HepG2 (cell line): Measurements from ENCODE around the gene GJB5. TPM values are rescaled to one million over a fixed set of nuclear protein-coding genes. Genes with fewer than 3 reads are reported as not detected.

Experiments used
- ATAC-seq: fragments of 200-7000 bp; cut with Tn5 transposase; 3 replicates; pipeline ENCODE4 v1.9.1; 2020; ENCODE audit warnings: mild to moderate bottlenecking, moderate library complexity
- BruUV-seq: library from RNA; stranded (reverse); fragments of 400-500 nt; replicated peaks from 2 replicates; lab custom pipeline; 2021; lab: Mats Ljungman, UMichigan
- CTCF ChIA-PET: fragments of 300-600 bp; formaldehyde crosslinking; extraction: SDS; loops from one replicate; lab custom pipeline; 2021; ENCODE audit warnings: low total read pairs, inconsistent platforms, low intra/inter-chr PET ratio; lab: Yijun Ruan, JAX
- POLR2A ChIA-PET: fragments of 350-600 bp; sonication (Branson Sonifier 250); formaldehyde crosslinking; loops from one replicate; lab custom pipeline; 2020; ENCODE audit warnings: antibody characterized with exemption, inconsistent platforms; lab: Yijun Ruan, JAX
- DNase-seq: peaks from one replicate; pipeline ENCODE4 v3.0.0-alpha.2; 2015; ENCODE audit warnings: low spot score
- FAIRE-seq: peaks from 3 replicates; lab custom pipeline; 2011; peaks lifted over from hg19 to GRCh38; lab: Jason Lieb, UNC
- H2AFZ ChIP-seq: one replicate; pipeline ENCODE4 v1.6.1; 2011; ENCODE audit warnings: low read length, inconsistent platforms
- H3K27ac ChIP-seq: fragments of 300-600 bp; 3 replicates; pipeline ENCODE4 v1.8.0; 2011; ENCODE audit warnings: mixed run types, mild to moderate bottlenecking, mixed read lengths, low read length, inconsistent platforms; ENCODE audit not compliant: insufficient read depth; ENCODE audit errors: extremely low read length
- H3K27me3 ChIP-seq, 2 experiments: fragments of 200-600 bp in 1 of 2; 2 replicates in 1 of 2; 3 replicates in 1 of 2; pipeline versions ENCODE4 v1.6.0 to v1.8.0; 2011; ENCODE audit warnings: low read length in 2 of 2, mild to moderate bottlenecking in 2 of 2, moderate library complexity in 2 of 2, inconsistent platforms in 1 of 2; ENCODE audit not compliant: insufficient read depth in 2 of 2, control insufficient read depth in 1 of 2
- H3K36me3 ChIP-seq, 2 experiments: fragments of 200-600 bp in 1 of 2; replicated peaks in 1 of 2; 2 replicates in 1 of 2; 3 replicates in 1 of 2; pipeline versions ENCODE4 v1.5.1 to v1.8.0; 2011; ENCODE audit warnings: low read length in 2 of 2, inconsistent platforms in 1 of 2; ENCODE audit not compliant: insufficient read depth in 2 of 2, control insufficient read depth in 1 of 2
- H3K4me1 ChIP-seq: 2 replicates; pipeline ENCODE4 v1.5.1; 2012; ENCODE audit warnings: low read length, inconsistent platforms; ENCODE audit not compliant: insufficient read depth
- H3K4me2 ChIP-seq: 2 replicates; pipeline ENCODE4 v1.6.0; 2011; ENCODE audit warnings: low read depth, low read length, inconsistent platforms
- H3K4me3 ChIP-seq, 3 experiments: fragments of 200-600 bp in 1 of 3; sonication (generic), shearing (Covaris generic) in 1 of 3; replicated peaks in 1 of 3; 2 replicates each; pipeline ENCODE4 v1.5.1; 2011 to 2016; ENCODE audit warnings: low read length in 3 of 3, inconsistent platforms in 2 of 3, low read depth in 2 of 3, mild to moderate bottlenecking in 2 of 3, control low read depth in 1 of 3, mixed read lengths in 1 of 3; ENCODE audit not compliant: insufficient read depth in 1 of 3
- H3K79me2 ChIP-seq: one replicate; pipeline ENCODE4 v1.6.1; 2011; ENCODE audit warnings: low read length, inconsistent platforms; ENCODE audit not compliant: insufficient read depth
- H3K9ac ChIP-seq: 2 replicates; pipeline ENCODE4 v1.6.0; 2011; ENCODE audit warnings: mild to moderate bottlenecking, low read depth, low read length, inconsistent platforms; ENCODE audit not compliant: insufficient read depth
- H3K9me3 ChIP-seq: 2 replicates; pipeline ENCODE4 v1.5.1; 2012; ENCODE audit warnings: mild to moderate bottlenecking, low read length
- H4K20me1 ChIP-seq: 2 replicates; pipeline ENCODE4 v1.6.0; 2011; ENCODE audit warnings: inconsistent platforms, mild to moderate bottlenecking, low read length, moderate library complexity; ENCODE audit not compliant: insufficient read depth
- HBP1 ChIP-seq: IDR thresholded peaks from 2 replicates; pipeline ENCODE4 v1.6.1; 2016; ENCODE audit warnings: low read depth, control low read depth
- LBX2 ChIP-seq: sonication (generic); formaldehyde crosslinking; IDR thresholded peaks from 2 replicates; pipeline ENCODE4 v1.5.0; 2020; ENCODE audit warnings: missing genetic modification reagents, mild to moderate bottlenecking, borderline replicate concordance
- MLXIP ChIP-seq: sonication (generic); formaldehyde crosslinking; IDR thresholded peaks from 2 replicates; pipeline ENCODE4 v1.9.0; 2021; ENCODE audit warnings: missing genetic modification reagents, borderline replicate concordance
- MXD1 ChIP-seq: sonication (generic); formaldehyde crosslinking; IDR thresholded peaks from 2 replicates; pipeline ENCODE4 v1.4.0; 2020; ENCODE audit warnings: mild to moderate bottlenecking, missing genetic modification reagents
- ONECUT2 ChIP-seq: sonication (generic); formaldehyde crosslinking; IDR thresholded peaks from 2 replicates; pipeline ENCODE4 v1.4.0; 2020; ENCODE audit warnings: missing genetic modification reagents
- SNAPC2 ChIP-seq: sonication (generic); formaldehyde crosslinking; IDR thresholded peaks from 2 replicates; pipeline ENCODE4 v1.8.1; 2022; ENCODE audit warnings: mild to moderate bottlenecking, missing genetic modification reagents
- THAP11 ChIP-seq: IDR thresholded peaks from 2 replicates; pipeline ENCODE4 v1.6.1; 2016; ENCODE audit warnings: missing biosample characterization, missing genetic modification reagents
- ZBTB40 ChIP-seq, 2 experiments: fragments of 450-650 bp in 1 of 2; sonication (generic) in 1 of 2; formaldehyde crosslinking in 1 of 2; IDR thresholded peaks; 2 replicates each; pipeline versions ENCODE4 v1.6.1 to v1.8.0; 2016 to 2022; ENCODE audit warnings: antibody characterized with exemption in 1 of 2, mild to moderate bottlenecking in 1 of 2, missing genetic modification reagents in 1 of 2
- ZNF207 ChIP-seq: fragments of 450-650 bp; IDR thresholded peaks from 2 replicates; pipeline ENCODE4 v1.6.1; 2016; ENCODE audit warnings: antibody characterized with exemption, borderline replicate concordance
- ZSCAN25 ChIP-seq: sonication (generic); formaldehyde crosslinking; IDR thresholded peaks from 2 replicates; pipeline ENCODE4 v1.8.0; 2022; ENCODE audit warnings: mild to moderate bottlenecking, missing genetic modification reagents
- WGBS: methylation state at CpG from one replicate; pipeline ENCODE4 v1.1.6; 2017; ENCODE audit warnings: low lambda C conversion rate; 5-methylcytosine and 5-hydroxymethylcytosine counted together
- in situ Hi-C: cut with HindIII; loops from 2 replicates; pipeline ENCODE4 v1.10.0; 2017; ENCODE audit warnings: low pct_unique_long_range_greater_than_20kb; ENCODE audit not compliant: extremely low pct_ligation_motif_present
- intact Hi-C: fragments of 100-400 bp; cut with micrococcal nuclease; formaldehyde crosslinking; loops from one replicate; pipeline ENCODE4 v1.10.0; 2022; ENCODE audit not compliant: unreplicated experiment
- polyA plus RNA-seq, 8 experiments: library from polyadenylated mRNA; depleted of rRNA in 3 of 8; stranded (reverse) in 7 of 8; unstranded in 1 of 8; fragments of >200 nt; fragmentation: Illumina TruSeq in 4 of 8; extraction: Trizol in 4 of 8; gene quantifications; 2 replicates each; pipeline versions ENCODE4 v1.2.1 to v1.2.3, GENCODE V29; 2011 to 2016; ENCODE audit warnings: low read depth in 4 of 8, missing spikeins in 1 of 8, mixed read lengths in 1 of 8; ENCODE audit not compliant: insufficient read depth in 1 of 8
- total RNA-seq, 5 experiments: library from RNA; depleted of rRNA; stranded (reverse); fragments of >200 nt; fragmentation: Illumina TruSeq; extraction: Trizol; gene quantifications; 2 replicates each; pipeline ENCODE4 v1.2.3, GENCODE V29; 2016; ENCODE audit warnings: low read depth in 1 of 5

GJB5 gene
- total and polyA plus RNA-seq, 2 of the 13 experiments (the other 11 are each of a cell fraction or from before 2014, with no cell fraction given), result not detected

- Histone ChIP-seq H3K79me2 (no peaks in the 10 kb centered on the region), H2AFZ (no peak overlapping the region), H3K36me3 (no peaks in the 10 kb centered on the region), H3K27ac (no peak overlapping the region), H3K27me3 (peaks cover 0 to 9% of the 10 kb centered on the region in 2 experiments; a peak in 2 of 5 replicates), H3K4me1 (no peaks in the 10 kb centered on the region), H3K9me3 (no peaks in the 10 kb centered on the region), H3K9ac (no peak overlapping the region), H3K4me3 (no peak overlapping the region), H3K4me2 (no peak overlapping the region), H4K20me1 (no peaks in the 10 kb centered on the region)
- BruUV-seq, result no TSS peak
- FAIRE-seq, result no peak
- POLR2A ChIA-PET, result no interaction called here
- DNase-seq, result no peak
- ATAC-seq, result no peak
- WGBS, result 1% methylated on average over 4 of the region's 4 CpGs
- in situ Hi-C loops (no loop called here), intact Hi-C loops (no loop called here)
- CTCF ChIA-PET, result no interaction called here
- TF ChIP-seq LBX2 (no peak), ZNF207 (no peak), ZBTB40 (IDR thresholded peaks at IDR 0.05) (no peak), ZBTB40 (CRISPR knock-in tag; IDR thresholded peaks at IDR 0.05) (no peak), ONECUT2 (CRISPR knock-in tag) (no peak), THAP11 (CRISPR knock-in tag) (peak; percentile 89), MXD1 (CRISPR knock-in tag) (no peak), ZSCAN25 (no peak), HBP1 (CRISPR knock-in tag) (no peak), MLXIP (CRISPR knock-in tag) (no peak), SNAPC2 (no peak)
Observed at GRCh38 chr1:34711485-34711884, 43.4 kb upstream of the GJB5 start.
